SU-DHL-6 (cell line): ENCODE data around the gene MUC13.

Experiments
- EZH2phosphoT487 ChIP-seq: fragments of 200-600 bp; sonication (generic), shearing (Covaris generic); conservative IDR thresholded peaks from 2 replicates; pipeline ENCODE4 v1.6.1; 2018; ENCODE audit warnings: mild to moderate bottlenecking, antibody characterized with exemption, low read length, moderate library complexity, mixed read lengths
- TF ChIP-seq, protein P1 (sequence below): fragments of 200-600 bp; sonication (generic); IDR thresholded peaks from one replicate; pipeline ENCODE4 v1.5.1; 2017; ENCODE audit warnings: antibody characterized with exemption, mild to moderate bottlenecking, low read length, moderate library complexity; ENCODE audit not compliant: insufficient read depth, poor library complexity, severe bottlenecking

DNA sequence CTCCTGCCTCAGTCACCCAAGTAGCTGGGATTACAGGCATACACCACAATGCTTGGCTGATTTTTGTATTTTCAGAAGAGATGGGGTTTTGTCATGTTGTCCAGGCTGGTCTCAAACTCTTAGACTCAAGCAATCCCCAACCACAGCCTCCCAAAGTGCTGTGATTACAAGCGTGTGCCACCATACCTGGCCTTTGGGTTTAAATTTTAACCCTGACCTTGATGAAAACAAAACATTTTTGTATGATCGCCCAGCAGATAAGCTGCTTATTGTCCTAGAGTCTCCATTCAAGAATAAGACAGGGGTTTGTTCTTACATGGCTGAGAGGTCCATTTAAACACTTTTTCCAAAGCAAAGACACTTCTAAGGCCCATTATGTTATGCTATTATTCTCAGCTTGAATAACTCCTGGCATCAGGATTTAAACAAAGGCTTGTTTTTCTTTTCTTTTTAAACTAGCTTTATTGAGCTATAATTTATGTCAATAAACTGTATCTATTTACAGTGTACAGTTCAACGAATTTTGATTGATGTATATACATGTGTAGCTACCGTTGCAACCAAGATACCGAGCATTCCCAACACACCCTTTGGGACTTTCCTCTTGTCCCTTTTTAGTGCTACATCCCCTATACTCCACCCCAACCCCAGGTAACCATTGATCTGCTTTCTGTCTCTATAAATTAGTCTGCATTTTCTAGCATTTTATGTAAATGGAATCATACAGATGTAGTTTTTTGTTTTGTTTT, 1.4 kb upstream of the MUC13 start:
- TF ChIP-seq, protein P1, sequence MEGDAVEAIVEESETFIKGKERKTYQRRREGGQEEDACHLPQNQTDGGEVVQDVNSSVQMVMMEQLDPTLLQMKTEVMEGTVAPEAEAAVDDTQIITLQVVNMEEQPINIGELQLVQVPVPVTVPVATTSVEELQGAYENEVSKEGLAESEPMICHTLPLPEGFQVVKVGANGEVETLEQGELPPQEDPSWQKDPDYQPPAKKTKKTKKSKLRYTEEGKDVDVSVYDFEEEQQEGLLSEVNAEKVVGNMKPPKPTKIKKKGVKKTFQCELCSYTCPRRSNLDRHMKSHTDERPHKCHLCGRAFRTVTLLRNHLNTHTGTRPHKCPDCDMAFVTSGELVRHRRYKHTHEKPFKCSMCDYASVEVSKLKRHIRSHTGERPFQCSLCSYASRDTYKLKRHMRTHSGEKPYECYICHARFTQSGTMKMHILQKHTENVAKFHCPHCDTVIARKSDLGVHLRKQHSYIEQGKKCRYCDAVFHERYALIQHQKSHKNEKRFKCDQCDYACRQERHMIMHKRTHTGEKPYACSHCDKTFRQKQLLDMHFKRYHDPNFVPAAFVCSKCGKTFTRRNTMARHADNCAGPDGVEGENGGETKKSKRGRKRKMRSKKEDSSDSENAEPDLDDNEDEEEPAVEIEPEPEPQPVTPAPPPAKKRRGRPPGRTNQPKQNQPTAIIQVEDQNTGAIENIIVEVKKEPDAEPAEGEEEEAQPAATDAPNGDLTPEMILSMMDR = no peak
- TF ChIP-seq EZH2phosphoT487 = no peak
